Activated B cell treated with CpG ODN at 0.5 μM for 24 hours (primary cell): ENCODE results near the gene RXRA. TPM values are rescaled to one million over a fixed set of nuclear protein-coding genes. Genes with fewer than 3 reads are reported as not detected.

Experiments used
- ATAC-seq: fragments of 200-7000 bp; cut with Tn5 transposase; one replicate; pipeline ENCODE4 v1.10.0; 2021; ENCODE audit warnings: low read depth, mild to moderate bottlenecking, moderate library complexity
- CTCF ChIA-PET: fragments of 350-600 bp; sonication (Branson Sonifier 250); formaldehyde crosslinking; loops from one replicate; lab custom pipeline; 2021; ENCODE audit warnings: antibody characterized with exemption; lab: Charles Lee
- POLR2A ChIA-PET: fragments of 350-600 bp; sonication (Branson Sonifier 250); formaldehyde crosslinking; loops from one replicate; lab custom pipeline; 2021; ENCODE audit warnings: antibody characterized with exemption; lab: Charles Lee
- DNase-seq: peaks from one replicate; pipeline ENCODE4 v3.0.0; 2022
- H3K27ac Mint-ChIP-seq: one replicate; pipeline ENCODE4 v1.8.0; 2020; ENCODE audit warnings: mixed read lengths
- H3K27me3 Mint-ChIP-seq: one replicate; pipeline ENCODE4 v1.8.0; 2021; ENCODE audit warnings: mixed read lengths
- H3K36me3 Mint-ChIP-seq: one replicate; pipeline ENCODE4 v1.8.0; 2021; ENCODE audit warnings: low read depth, mixed read lengths
- H3K4me1 Mint-ChIP-seq: one replicate; pipeline ENCODE4 v1.8.0; 2021; ENCODE audit warnings: mixed read lengths
- H3K4me3 Mint-ChIP-seq: one replicate; pipeline ENCODE4 v1.8.0; 2020; ENCODE audit warnings: mild to moderate bottlenecking, mixed read lengths
- H3K9me3 Mint-ChIP-seq: one replicate; pipeline ENCODE4 v1.8.0; 2020; ENCODE audit warnings: mixed read lengths
- CTCF ChIP-seq: fragments of 200-600 bp; IDR thresholded peaks from one replicate; pipeline ENCODE4 v1.8.0; 2022; ENCODE audit warnings: antibody characterized with exemption, mild to moderate bottlenecking
- intact Hi-C: fragments of 100-400 bp; cut with micrococcal nuclease; formaldehyde crosslinking; loops from one replicate; pipeline ENCODE4 v1.15.1; 2024
- total RNA-seq: library from RNA; stranded (reverse); gene quantifications from 2 replicates; pipeline ENCODE4 v1.2.3, GENCODE V29; 2022

Gene RXRA
- total RNA-seq, 1 donor from 2014 or later = 5.0 TPM

DNA sequence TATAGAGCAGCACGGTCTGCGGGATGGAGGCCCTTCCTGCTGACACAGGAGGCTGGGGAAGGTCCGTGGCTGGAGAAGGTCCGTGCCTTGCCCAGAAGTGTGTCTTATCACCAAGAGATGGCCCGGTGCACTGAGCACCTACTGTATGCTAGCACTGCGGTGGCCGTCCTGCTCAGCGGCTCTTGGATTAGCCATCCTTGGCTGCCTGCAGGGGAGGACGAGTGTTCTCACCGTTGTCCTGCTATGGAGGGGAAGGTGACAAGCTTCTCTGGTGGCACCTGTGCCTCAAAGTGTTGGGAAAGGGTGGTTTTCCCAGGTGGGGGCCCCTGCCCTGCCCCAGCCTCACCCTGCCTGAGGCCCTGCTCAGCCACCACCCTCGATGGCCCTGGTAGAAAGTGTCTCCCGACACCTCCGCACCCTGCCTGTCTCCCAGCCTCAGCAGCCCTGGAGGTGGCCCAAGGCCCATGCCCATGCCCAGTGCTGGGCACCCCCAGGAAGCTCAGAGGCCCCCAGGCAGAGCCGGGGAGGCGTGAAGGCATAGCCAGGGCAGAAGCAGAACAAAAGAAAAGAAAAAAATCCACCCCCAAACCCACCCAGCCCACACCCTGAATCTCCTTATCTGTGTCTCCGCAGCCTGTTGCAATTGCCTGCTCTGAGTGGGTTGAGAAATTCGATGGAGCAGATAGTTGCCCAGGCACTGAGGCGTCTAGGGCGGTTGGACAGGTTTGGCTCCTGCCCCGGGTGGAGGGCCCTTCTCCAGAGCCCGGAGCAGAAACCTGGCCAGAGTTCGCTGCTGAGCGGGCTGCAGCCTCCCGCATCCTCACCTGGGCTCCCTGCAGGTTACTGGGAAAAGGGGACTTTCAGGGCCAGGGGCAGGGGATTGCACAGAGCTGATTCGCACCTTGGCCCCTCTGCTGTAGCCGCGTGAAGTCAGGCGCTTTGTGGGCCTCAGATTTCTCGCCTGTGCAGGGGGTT, 30.5 kb downstream of the RXRA start:
- H3K4me3 Mint-ChIP-seq = no peak overlapping the region
- no peaks in the 10 kb centered on the region for H3K9me3 Mint-ChIP-seq
- no peaks in the 10 kb centered on the region for H3K27me3 Mint-ChIP-seq
- DNase-seq (no peak), ATAC-seq (no peak)
- H3K4me1 Mint-ChIP-seq = no peaks in the 10 kb centered on the region
- CTCF ChIA-PET = no interaction called here
- POLR2A ChIA-PET = no interaction called here
- H3K27ac Mint-ChIP-seq = no peak overlapping the region
- no peak for TF ChIP-seq CTCF
- H3K36me3 Mint-ChIP-seq = no peaks in the 10 kb centered on the region
- intact Hi-C loops = no loop called here

- no peak for TF ChIP-seq CTCF
- Mint-ChIP-seq H3K36me3 (no peaks in the 10 kb centered on the region), H3K9me3 (no peaks in the 10 kb centered on the region), H3K27ac (no peak overlapping the region), H3K4me1 (no peaks in the 10 kb centered on the region), H3K4me3 (no peak overlapping the region), H3K27me3 (no peaks in the 10 kb centered on the region)
- POLR2A ChIA-PET = no interaction called here
- CTCF ChIA-PET = no interaction called here
- DNase-seq (no peak), ATAC-seq (no peak)
- intact Hi-C loops = no loop called here
These were observed 31.4 kb downstream of the RXRA start for GRCh38 chr9:134357631-134358025.

DNA sequence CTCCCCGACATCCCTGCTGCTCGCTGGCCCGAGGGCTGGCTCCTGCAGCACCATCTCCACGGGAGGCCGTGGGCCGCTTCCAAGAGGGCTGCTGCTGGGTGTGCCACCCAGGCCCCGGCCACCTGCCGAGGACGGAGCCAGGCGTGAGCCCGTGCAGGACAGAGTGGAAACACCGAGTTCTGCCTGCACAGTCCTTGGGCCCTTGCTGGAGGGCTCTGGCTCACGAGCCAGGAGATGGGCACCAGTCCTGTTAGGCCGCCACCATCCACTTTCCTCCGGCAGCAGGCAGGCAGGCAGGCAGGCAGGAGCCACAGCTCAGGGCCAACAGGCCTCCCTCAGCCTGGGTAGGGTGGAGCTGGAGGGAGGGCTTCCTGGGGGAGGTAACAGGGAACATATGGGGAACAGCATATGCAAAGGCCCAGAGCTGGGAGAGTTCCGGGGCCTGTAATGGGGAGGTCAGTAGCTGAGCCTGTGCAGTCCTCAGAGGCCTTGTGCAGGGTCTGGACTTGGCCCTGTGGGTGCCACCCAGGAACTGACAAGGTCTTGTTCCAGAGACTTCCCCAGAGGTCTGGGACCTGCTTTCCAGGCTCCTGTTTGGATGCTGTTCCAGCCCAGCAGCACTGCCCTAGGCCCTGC, 31.9 kb downstream of the RXRA start:
- CTCF ChIA-PET = no interaction called here
- ATAC-seq = no peak
- intact Hi-C loops = no loop called here

DNA sequence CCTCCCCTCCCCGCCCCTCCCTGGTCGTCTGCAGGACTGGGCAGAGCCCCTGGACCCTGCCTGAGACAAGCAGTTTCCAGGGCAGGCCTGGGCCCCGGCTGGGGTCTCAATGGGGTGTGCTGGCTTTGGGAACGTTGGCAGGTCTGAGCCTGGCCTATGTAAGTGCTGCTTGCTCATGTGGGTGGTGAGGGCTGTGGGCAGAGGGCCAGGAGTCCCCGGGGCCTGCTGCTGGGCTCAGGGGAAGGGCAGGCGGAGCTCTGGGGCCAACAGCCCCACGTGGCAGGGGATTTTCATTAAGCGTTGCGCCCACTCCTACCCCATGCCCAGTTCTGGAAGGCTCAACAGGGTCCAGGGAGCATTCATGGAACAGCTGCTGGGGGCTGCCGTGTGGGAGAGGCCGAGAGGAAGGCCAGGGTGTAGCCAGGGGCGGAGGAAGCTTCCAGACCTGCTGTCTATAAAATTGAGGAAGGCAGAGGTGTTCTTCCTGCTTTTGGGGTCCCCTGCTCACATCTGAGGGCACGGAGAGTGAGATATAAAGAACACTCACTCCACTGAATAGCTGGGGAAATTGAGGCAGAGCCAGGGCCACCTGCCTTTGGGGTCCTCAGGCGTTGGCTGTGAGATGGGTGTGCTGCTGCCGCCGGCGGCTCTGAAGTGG, 32.5 kb downstream of the RXRA start:
- DNase-seq = no peak
- intact Hi-C loops = no loop called here
- no peak for ATAC-seq
- H3K4me1 Mint-ChIP-seq = no peaks in the 10 kb centered on the region
- H3K27ac Mint-ChIP-seq = no peak overlapping the region
- no peaks in the 10 kb centered on the region for H3K9me3 Mint-ChIP-seq
- TF ChIP-seq CTCF = no peak
- H3K36me3 Mint-ChIP-seq = no peaks in the 10 kb centered on the region
- ChIA-PET CTCF (no interaction called here), POLR2A (no interaction called here)
- no peak overlapping the region for H3K4me3 Mint-ChIP-seq
- no peaks in the 10 kb centered on the region for H3K27me3 Mint-ChIP-seq

More for the DNA sequence above, 31.9 kb downstream of the RXRA start:
- Mint-ChIP-seq H3K4me1 (no peaks in the 10 kb centered on the region), H3K27ac (no peak overlapping the region), H3K9me3 (no peaks in the 10 kb centered on the region), H3K4me3 (no peak overlapping the region), H3K36me3 (no peaks in the 10 kb centered on the region), H3K27me3 (no peaks in the 10 kb centered on the region)
- POLR2A ChIA-PET = no interaction called here
- DNase-seq = no peak
- TF ChIP-seq CTCF = no peak
